MM.1S (cell line): Measurements from ENCODE around the gene CHSY3.

Experiments
- DNase-seq: peaks from one replicate; pipeline ENCODE4 v3.0.0-alpha.2; 2015
- H2AFZ ChIP-seq: fragments of 300-600 bp; sonication (generic); 2 replicates; pipeline ENCODE4 v1.6.0; 2016; ENCODE audit warnings: antibody characterized with exemption, low read length
- H3F3A ChIP-seq: fragments of 300-600 bp; sonication (generic); 2 replicates; pipeline ENCODE4 v1.6.1; 2016; ENCODE audit warnings: mild to moderate bottlenecking, antibody characterized with exemption, low read length, moderate library complexity, mixed read lengths; ENCODE audit not compliant: insufficient read depth
- H3K27ac ChIP-seq: fragments of 300-600 bp; sonication (generic); 2 replicates; pipeline ENCODE4 v1.5.1; 2016; ENCODE audit warnings: mild to moderate bottlenecking, low read length
- H3K27me3 ChIP-seq: fragments of 300-600 bp; sonication (generic); replicated peaks from 2 replicates; pipeline ENCODE4 v1.6.0; 2016; ENCODE audit warnings: low read length; ENCODE audit not compliant: insufficient read depth
- H3K36me3 ChIP-seq: fragments of 300-600 bp; sonication (generic); replicated peaks from 2 replicates; pipeline ENCODE4 v1.6.1; 2016; ENCODE audit warnings: mild to moderate bottlenecking, low read length, mixed read lengths; ENCODE audit not compliant: insufficient read depth
- H3K4me1 ChIP-seq: fragments of 300-600 bp; sonication (generic); 2 replicates; pipeline ENCODE4 v1.6.1; 2016; ENCODE audit warnings: low read length, mixed read lengths
- H3K4me2 ChIP-seq: fragments of 300-600 bp; sonication (generic); 2 replicates; pipeline ENCODE4 v1.6.0; 2016; ENCODE audit warnings: low read depth, low read length
- H3K4me3 ChIP-seq: fragments of 300-600 bp; sonication (generic); 2 replicates; pipeline ENCODE4 v1.5.1; 2016; ENCODE audit warnings: low read length, mixed read lengths
- H3K79me2 ChIP-seq: fragments of 300-600 bp; sonication (generic); 2 replicates; pipeline ENCODE4 v1.6.1; 2016; ENCODE audit warnings: mixed run types, low read length, mixed read lengths
- H3K9ac ChIP-seq: fragments of 300-600 bp; sonication (generic); 2 replicates; pipeline ENCODE4 v1.6.1; 2016; ENCODE audit warnings: low read length, mixed read lengths
- H3K9me2 ChIP-seq: fragments of 300-600 bp; sonication (generic); replicated peaks from 2 replicates; pipeline ENCODE4 v1.6.1; 2016; ENCODE audit warnings: mild to moderate bottlenecking, low read length, mixed read lengths; ENCODE audit not compliant: insufficient read depth
- H3K9me3 ChIP-seq: fragments of 300-600 bp; sonication (generic); replicated peaks from 2 replicates; pipeline ENCODE4 v1.6.1; 2016; ENCODE audit warnings: mild to moderate bottlenecking, low read length, mixed read lengths; ENCODE audit not compliant: insufficient read depth
- H4K20me1 ChIP-seq: fragments of 300-600 bp; sonication (generic); 2 replicates; pipeline ENCODE4 v1.6.1; 2016; ENCODE audit warnings: mild to moderate bottlenecking, low read length, moderate library complexity, mixed read lengths; ENCODE audit not compliant: insufficient read depth
- CTCF ChIP-seq: fragments of 300-600 bp; sonication (generic); IDR thresholded peaks from 2 replicates; pipeline ENCODE4 v1.5.1; 2016; ENCODE audit warnings: antibody characterized with exemption, low read length, mixed read lengths
- EZH2 ChIP-seq: fragments of 300-600 bp; sonication (generic); optimal IDR thresholded peaks from 2 replicates; pipeline ENCODE3; 2017; ENCODE audit warnings: low read depth, mild to moderate bottlenecking, antibody characterized with exemption, low read length, mixed read lengths
- EZH2phosphoT487 ChIP-seq: fragments of 300-600 bp; sonication (generic); IDR thresholded peaks from 2 replicates; pipeline ENCODE4 v1.6.1; 2018; ENCODE audit warnings: antibody characterized with exemption, low read length

CHSY3 gene

DNA sequence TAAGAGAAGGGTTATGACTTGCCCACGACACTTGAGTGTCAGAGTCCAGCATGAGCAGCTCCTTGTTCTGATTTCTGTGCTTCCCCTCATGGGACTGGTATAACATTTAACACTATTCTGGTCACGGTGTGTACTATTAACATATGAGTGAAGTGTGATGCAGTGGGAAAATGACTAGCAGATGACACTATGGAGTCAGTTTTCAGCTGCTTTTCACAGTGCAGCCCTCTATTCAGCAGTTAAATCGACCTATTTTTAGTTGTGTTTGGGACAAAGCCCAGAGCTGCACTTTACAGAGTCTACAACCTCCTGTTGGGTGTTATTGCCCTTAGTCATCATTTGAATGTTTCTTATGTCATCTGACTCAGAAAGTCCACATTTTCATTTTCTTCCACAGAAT lies 59.1 kb downstream of the CHSY3 start:
- Histone ChIP-seq H3K9me3 (no peaks in the 10 kb centered on the region), H3F3A (no peaks in the 10 kb centered on the region), H3K4me2 (no peak overlapping the region), H3K9me2 (no peaks in the 10 kb centered on the region), H4K20me1 (no peaks in the 10 kb centered on the region), H3K36me3 (no peaks in the 10 kb centered on the region), H3K27me3 (no peaks in the 10 kb centered on the region), H3K79me2 (no peaks in the 10 kb centered on the region), H2AFZ (no peak overlapping the region), H3K9ac (no peak overlapping the region), H3K27ac (no peak overlapping the region), H3K4me3 (no peak overlapping the region), H3K4me1 (no peaks in the 10 kb centered on the region)
- DNase-seq = no peak
- TF ChIP-seq EZH2 (no peak), EZH2phosphoT487 (no peak), CTCF (no peak)

- Histone ChIP-seq H3K4me1 (no peaks in the 10 kb centered on the region), H3K9ac (no peak overlapping the region), H3K79me2 (no peaks in the 10 kb centered on the region), H3K27me3 (no peaks in the 10 kb centered on the region), H3K9me3 (no peaks in the 10 kb centered on the region), H3K4me3 (no peak overlapping the region), H4K20me1 (no peaks in the 10 kb centered on the region), H3K4me2 (no peak overlapping the region), H3F3A (no peaks in the 10 kb centered on the region), H3K27ac (no peak overlapping the region), H3K9me2 (no peaks in the 10 kb centered on the region), H2AFZ (no peak overlapping the region), H3K36me3 (no peaks in the 10 kb centered on the region)
- DNase-seq = no peak
- no peak for TF ChIP-seq EZH2phosphoT487
- no peak for TF ChIP-seq EZH2
- no peak for TF ChIP-seq CTCF
Observed at GRCh38 chr5:129966071-129966470, 61.8 kb downstream of the CHSY3 start.

GRCh38 chr5:129971714-129972113 lies 67.4 kb downstream of the CHSY3 start:
- Histone ChIP-seq H3K9ac (no peak overlapping the region), H3K27me3 (no peaks in the 10 kb centered on the region), H3K9me3 (no peaks in the 10 kb centered on the region), H3K27ac (no peak overlapping the region), H3K9me2 (no peaks in the 10 kb centered on the region), H3K4me3 (no peak overlapping the region), H3K4me2 (no peak overlapping the region), H3K4me1 (no peaks in the 10 kb centered on the region), H4K20me1 (no peaks in the 10 kb centered on the region), H3F3A (no peaks in the 10 kb centered on the region), H2AFZ (no peak overlapping the region), H3K36me3 (no peaks in the 10 kb centered on the region), H3K79me2 (no peaks in the 10 kb centered on the region)
- no peak for DNase-seq
- TF ChIP-seq EZH2phosphoT487 (no peak), CTCF (no peak), EZH2 (no peak)
